PFSK-1 (cell line): ENCODE measurements around the gene KLHDC8A.

ENCODE experiments used
- FOXP2 ChIP-seq: optimal IDR thresholded peaks from 2 replicates; pipeline ENCODE3; 2011; ENCODE audit warnings: borderline replicate concordance, control low read depth, inconsistent platforms; ENCODE audit not compliant: insufficient read depth; ENCODE audit errors: extremely low read length, extremely low read depth
- POLR2AphosphoS5 ChIP-seq: IDR thresholded peaks from 2 replicates; pipeline ENCODE4 v1.6.1; 2012; ENCODE audit warnings: low read depth, mild to moderate bottlenecking, control low read depth, low read length, moderate library complexity
- SIN3A ChIP-seq: IDR thresholded peaks from 2 replicates; pipeline ENCODE4 v1.6.1; 2012; ENCODE audit warnings: mild to moderate bottlenecking, low read length, moderate library complexity, borderline replicate concordance; ENCODE audit not compliant: insufficient read depth
- TAF1 ChIP-seq: IDR thresholded peaks from 2 replicates; pipeline ENCODE4 v1.6.1; 2012; ENCODE audit warnings: low read length, control low read depth, borderline replicate concordance; ENCODE audit not compliant: insufficient read depth
- TF ChIP-seq, protein P1 (sequence below), 2 experiments: IDR thresholded peaks; 2 replicates each; pipeline versions ENCODE4 v1.6.1 to v1.8.0; 2011 to 2012; ENCODE audit warnings: low read depth in 2 of 2, low read length in 2 of 2, control low read depth in 1 of 2, inconsistent platforms in 1 of 2, mild to moderate bottlenecking in 1 of 2, moderate library complexity in 1 of 2; ENCODE audit not compliant: insufficient read depth in 1 of 2

KLHDC8A gene

GRCh38 chr1:205335692-205336091, 21.0 kb downstream of the KLHDC8A start:
- TF ChIP-seq FOXP2 (no peak), TAF1 (no peak), SIN3A (no peak), POLR2AphosphoS5 (no peak)

DNA sequence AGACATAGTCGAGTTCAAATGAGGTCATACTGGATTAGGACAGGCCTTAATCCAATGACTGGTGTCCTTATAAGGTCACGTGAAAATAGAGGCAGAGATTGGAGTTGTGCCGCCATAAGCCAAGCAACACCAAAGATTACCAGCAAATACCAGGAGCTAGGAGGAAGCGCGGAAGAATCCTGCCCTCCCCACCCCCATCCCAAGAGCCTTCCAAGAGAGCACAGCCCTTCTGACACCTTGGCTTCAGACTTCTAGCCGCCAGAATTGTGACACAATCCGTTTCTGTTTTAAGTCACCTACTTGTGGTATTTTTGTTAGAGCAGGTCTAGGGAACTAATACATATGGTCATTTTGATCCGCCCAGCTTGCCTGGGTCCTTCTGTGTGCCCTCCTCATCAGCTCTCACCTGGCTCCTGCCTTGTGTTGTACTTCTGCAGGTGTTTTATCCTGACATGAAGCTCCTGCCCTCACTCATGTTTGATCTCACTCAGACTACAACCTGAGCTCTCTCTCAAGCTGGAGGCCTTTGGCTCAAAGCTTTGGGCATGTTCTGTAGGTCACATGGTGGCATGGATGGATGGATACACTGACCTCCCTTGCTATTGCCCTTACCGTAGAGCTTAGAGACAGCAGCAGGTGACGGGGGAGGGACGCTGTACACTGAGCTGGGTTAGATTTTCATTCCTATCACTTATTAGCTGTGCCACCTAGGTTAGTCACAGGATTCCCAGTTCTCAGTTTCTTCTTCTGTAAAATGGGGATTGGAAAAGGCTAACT, 24.5 kb downstream of the KLHDC8A start:
- TF ChIP-seq FOXP2 (no peak), POLR2AphosphoS5 (no peak), SIN3A (no peak), TAF1 (no peak)
- TF ChIP-seq, protein P1, sequence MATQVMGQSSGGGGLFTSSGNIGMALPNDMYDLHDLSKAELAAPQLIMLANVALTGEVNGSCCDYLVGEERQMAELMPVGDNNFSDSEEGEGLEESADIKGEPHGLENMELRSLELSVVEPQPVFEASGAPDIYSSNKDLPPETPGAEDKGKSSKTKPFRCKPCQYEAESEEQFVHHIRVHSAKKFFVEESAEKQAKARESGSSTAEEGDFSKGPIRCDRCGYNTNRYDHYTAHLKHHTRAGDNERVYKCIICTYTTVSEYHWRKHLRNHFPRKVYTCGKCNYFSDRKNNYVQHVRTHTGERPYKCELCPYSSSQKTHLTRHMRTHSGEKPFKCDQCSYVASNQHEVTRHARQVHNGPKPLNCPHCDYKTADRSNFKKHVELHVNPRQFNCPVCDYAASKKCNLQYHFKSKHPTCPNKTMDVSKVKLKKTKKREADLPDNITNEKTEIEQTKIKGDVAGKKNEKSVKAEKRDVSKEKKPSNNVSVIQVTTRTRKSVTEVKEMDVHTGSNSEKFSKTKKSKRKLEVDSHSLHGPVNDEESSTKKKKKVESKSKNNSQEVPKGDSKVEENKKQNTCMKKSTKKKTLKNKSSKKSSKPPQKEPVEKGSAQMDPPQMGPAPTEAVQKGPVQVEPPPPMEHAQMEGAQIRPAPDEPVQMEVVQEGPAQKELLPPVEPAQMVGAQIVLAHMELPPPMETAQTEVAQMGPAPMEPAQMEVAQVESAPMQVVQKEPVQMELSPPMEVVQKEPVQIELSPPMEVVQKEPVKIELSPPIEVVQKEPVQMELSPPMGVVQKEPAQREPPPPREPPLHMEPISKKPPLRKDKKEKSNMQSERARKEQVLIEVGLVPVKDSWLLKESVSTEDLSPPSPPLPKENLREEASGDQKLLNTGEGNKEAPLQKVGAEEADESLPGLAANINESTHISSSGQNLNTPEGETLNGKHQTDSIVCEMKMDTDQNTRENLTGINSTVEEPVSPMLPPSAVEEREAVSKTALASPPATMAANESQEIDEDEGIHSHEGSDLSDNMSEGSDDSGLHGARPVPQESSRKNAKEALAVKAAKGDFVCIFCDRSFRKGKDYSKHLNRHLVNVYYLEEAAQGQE (IDR thresholded peaks at IDR 0.05; ENCODE audit: insufficient read depth in 1 of 2, low read depth in 2 of 2, low read length in 2 of 2) = no peak

DNA sequence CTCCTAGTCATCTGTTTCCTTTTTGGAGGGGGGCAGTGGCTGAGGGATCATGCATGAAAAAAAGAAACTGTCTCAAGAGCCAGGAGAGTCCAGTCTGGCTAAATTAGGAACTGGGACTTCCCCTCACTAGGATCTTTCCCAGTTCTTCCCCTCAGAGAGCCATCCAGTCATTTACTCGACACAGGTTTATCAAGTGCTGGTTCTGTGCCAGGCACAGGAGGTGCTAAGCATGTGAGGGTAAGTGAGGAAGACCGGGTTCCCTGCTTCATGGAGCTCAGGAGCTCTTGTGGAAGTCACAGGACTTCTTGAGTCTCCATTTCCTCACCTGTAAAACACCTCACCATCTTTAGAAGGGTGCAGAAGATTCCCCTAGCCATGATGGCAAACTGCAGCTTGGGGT, 26.6 kb downstream of the KLHDC8A start:
- TF ChIP-seq TAF1 (no peak), SIN3A (no peak), POLR2AphosphoS5 (no peak), FOXP2 (no peak)

- TF ChIP-seq TAF1 (no peak), POLR2AphosphoS5 (no peak), SIN3A (no peak), FOXP2 (no peak)
- TF ChIP-seq, protein P1 (IDR thresholded peaks at IDR 0.05; ENCODE audit: insufficient read depth in 1 of 2, low read depth in 2 of 2, low read length in 2 of 2) = no peak
These were observed 27.0 kb downstream of the KLHDC8A start for GRCh38 chr1:205329719-205330118.

GRCh38 chr1:205328476-205328875, 28.2 kb downstream of the KLHDC8A start:
- TF ChIP-seq, protein P1 (IDR thresholded peaks at IDR 0.05; ENCODE audit: insufficient read depth in 1 of 2, low read depth in 2 of 2, low read length in 2 of 2) = no peak
- TF ChIP-seq TAF1 (no peak), FOXP2 (no peak), SIN3A (no peak), POLR2AphosphoS5 (no peak)

DNA sequence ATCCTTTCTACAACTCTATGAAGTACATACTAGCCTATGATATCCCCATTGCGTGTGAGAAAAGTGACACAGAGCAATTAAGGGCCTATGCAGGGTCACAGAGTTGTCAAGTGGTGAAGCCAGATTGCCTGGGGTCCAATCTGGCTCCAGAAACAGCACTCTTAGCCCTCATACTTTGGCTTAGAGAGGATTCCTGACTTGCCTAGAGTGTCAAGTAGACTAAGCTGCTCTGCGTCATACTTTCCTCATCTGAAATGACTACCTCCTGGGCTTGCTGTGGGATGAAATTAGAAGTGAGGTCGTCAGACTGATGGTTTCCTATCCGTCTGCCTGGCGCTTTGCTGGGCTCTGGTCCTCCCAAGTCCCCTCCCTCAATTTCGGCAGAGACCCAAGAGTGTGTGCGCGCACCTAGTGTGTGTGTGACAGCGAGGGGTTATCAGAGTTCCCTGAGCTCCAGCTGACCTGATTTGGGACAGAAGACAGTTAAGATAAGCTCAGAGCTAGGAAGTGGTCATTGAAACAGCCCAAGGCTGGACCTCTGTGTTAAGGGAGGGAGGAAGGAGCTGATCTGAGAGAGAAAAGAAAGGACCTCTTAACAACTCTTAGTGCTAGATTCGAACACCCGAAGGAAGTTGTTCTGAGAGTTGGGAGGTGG, 29.8 kb downstream of the KLHDC8A start:
- TF ChIP-seq POLR2AphosphoS5 (no peak), TAF1 (no peak), SIN3A (no peak), FOXP2 (no peak)
- TF ChIP-seq, protein P1 (IDR thresholded peaks at IDR 0.05; ENCODE audit: insufficient read depth in 1 of 2, low read depth in 2 of 2, low read length in 2 of 2) = no peak
